Mesenchymal stem cell (in vitro differentiated cells and primary cell): ENCODE measurements around the gene PKDCC.
A peak's percentile ranks its signal among the peaks of the same experiment; 100 is the strongest.

Experiments
- DNase-seq: peaks from one replicate; pipeline ENCODE4 v3.0.0-alpha.2; 2013
- H2AFZ ChIP-seq: one replicate; pipeline ENCODE4 v1.6.1; 2013; ENCODE audit warnings: low read depth, mild to moderate bottlenecking, control low read depth, inconsistent platforms, low read length, moderate library complexity
- H2AK5ac ChIP-seq: 2 replicates; pipeline ENCODE4 v1.6.1; 2013; ENCODE audit warnings: low read length, moderate library complexity, mild to moderate bottlenecking, inconsistent platforms; ENCODE audit not compliant: severe bottlenecking
- H2BK120ac ChIP-seq: one replicate; pipeline ENCODE4 v1.6.1; 2013; ENCODE audit warnings: low read depth, mild to moderate bottlenecking, inconsistent platforms, low read length, moderate library complexity
- H2BK12ac ChIP-seq, 2 experiments: one replicate each; pipeline ENCODE4 v1.6.1; 2013; ENCODE audit warnings: inconsistent platforms in 2 of 2, low read length in 2 of 2, mild to moderate bottlenecking in 2 of 2, moderate library complexity in 2 of 2, control low read depth in 1 of 2
- H2BK15ac ChIP-seq: one replicate; pipeline ENCODE4 v1.6.1; 2013; ENCODE audit warnings: mild to moderate bottlenecking, low read depth, inconsistent platforms; ENCODE audit not compliant: poor library complexity, severe bottlenecking
- H2BK5ac ChIP-seq: 2 replicates; pipeline ENCODE4 v1.6.1; 2013; ENCODE audit warnings: low read depth, mild to moderate bottlenecking, low read length, control low read depth, inconsistent platforms; ENCODE audit not compliant: poor library complexity, severe bottlenecking
- H3K14ac ChIP-seq, 2 experiments: one replicate each; pipeline ENCODE4 v1.6.1; 2013; ENCODE audit warnings: inconsistent platforms in 2 of 2, low read length in 2 of 2, control low read depth in 1 of 2, mild to moderate bottlenecking in 1 of 2, moderate library complexity in 1 of 2
- H3K18ac ChIP-seq, 2 experiments: one replicate each; pipeline ENCODE4 v1.6.1; 2013; ENCODE audit warnings: inconsistent platforms in 2 of 2, low read length in 2 of 2, control low read depth in 1 of 2, low read depth in 1 of 2, mild to moderate bottlenecking in 1 of 2
- H3K23ac ChIP-seq, 2 experiments: one replicate each; pipeline ENCODE4 v1.6.1; 2013; ENCODE audit warnings: inconsistent platforms in 2 of 2, low read length in 2 of 2, mild to moderate bottlenecking in 2 of 2, moderate library complexity in 2 of 2, control low read depth in 1 of 2
- H3K27ac ChIP-seq: 2 replicates; pipeline ENCODE4 v1.5.1; 2013; ENCODE audit warnings: mild to moderate bottlenecking, moderate library complexity, low read length, control low read depth, inconsistent platforms; ENCODE audit not compliant: poor library complexity, severe bottlenecking
- H3K27me3 ChIP-seq, 2 experiments: 2 replicates each; pipeline versions ENCODE4 v1.6.1 to v1.7.0; 2013; ENCODE audit warnings: low read length in 2 of 2, mild to moderate bottlenecking in 2 of 2, moderate library complexity in 2 of 2, control low read depth in 1 of 2, inconsistent platforms in 1 of 2; ENCODE audit not compliant: control insufficient read depth in 1 of 2, insufficient read depth in 1 of 2
- H3K36me3 ChIP-seq, 2 experiments: 2 replicates each; pipeline versions ENCODE4 v1.6.1 to v1.7.0; 2013; ENCODE audit warnings: low read length in 2 of 2, control low read depth in 1 of 2, inconsistent platforms in 1 of 2, low read depth in 1 of 2, mild to moderate bottlenecking in 1 of 2; ENCODE audit not compliant: insufficient read depth in 2 of 2, control insufficient read depth in 1 of 2
- H3K4ac ChIP-seq, 2 experiments: one replicate each; pipeline ENCODE4 v1.6.1; 2013; ENCODE audit warnings: inconsistent platforms in 2 of 2, low read length in 2 of 2, mild to moderate bottlenecking in 2 of 2, moderate library complexity in 2 of 2, control low read depth in 1 of 2, low read depth in 1 of 2
- H3K4me1 ChIP-seq: 2 replicates; pipeline ENCODE4 v1.6.1; 2013; ENCODE audit warnings: low read depth, low read length, control low read depth; ENCODE audit not compliant: control insufficient read depth, insufficient read depth
- H3K4me2 ChIP-seq: 2 replicates; pipeline ENCODE4 v1.6.1; 2013; ENCODE audit warnings: low read length, mild to moderate bottlenecking, inconsistent platforms; ENCODE audit not compliant: poor library complexity, severe bottlenecking
- H3K4me3 ChIP-seq, 2 experiments: 2 replicates each; pipeline versions ENCODE4 v1.5.1 to v1.7.0; 2013; ENCODE audit warnings: low read length in 2 of 2, mild to moderate bottlenecking in 2 of 2, control low read depth in 1 of 2, low read depth in 1 of 2; ENCODE audit not compliant: insufficient read depth in 1 of 2
- H3K79me1 ChIP-seq: replicated peaks from 2 replicates; pipeline ENCODE4 v1.6.1; 2013; ENCODE audit warnings: mild to moderate bottlenecking, control low read depth, low read length, inconsistent platforms; ENCODE audit not compliant: poor library complexity, severe bottlenecking
- H3K9ac ChIP-seq: 2 replicates; pipeline ENCODE4 v1.7.0; 2013; ENCODE audit warnings: mild to moderate bottlenecking, low read length, moderate library complexity
- H3K9me3 ChIP-seq: 2 replicates; pipeline ENCODE4 v1.7.0; 2013; ENCODE audit warnings: mild to moderate bottlenecking, low read length; ENCODE audit not compliant: control insufficient read depth
- H4K8ac ChIP-seq: one replicate; pipeline ENCODE4 v1.6.1; 2013; ENCODE audit warnings: inconsistent platforms, mild to moderate bottlenecking, low read length, moderate library complexity
- H4K91ac ChIP-seq: one replicate; pipeline ENCODE4 v1.6.1; 2013; ENCODE audit warnings: mild to moderate bottlenecking, low read length, inconsistent platforms
- WGBS: methylation state at CpG from one replicate; pipeline ENCODE4 v1.1.7; 2013; ENCODE audit warnings: mixed read lengths; 5-methylcytosine and 5-hydroxymethylcytosine counted together

Gene PKDCC

GRCh38 chr2:42040643-42041278 lies 7.1 kb upstream of the PKDCC start:
- no peak overlapping the region for H3K4me3 ChIP-seq
- no peak overlapping the region for H2BK12ac ChIP-seq
- no peaks in the 10 kb centered on the region for H3K4me1 ChIP-seq
- no peak overlapping the region for H2BK5ac ChIP-seq
- no peak overlapping the region for H3K4me2 ChIP-seq
- H3K18ac ChIP-seq, result no peak overlapping the region
- no peak overlapping the region for H2AK5ac ChIP-seq
- H4K91ac ChIP-seq, result no peak overlapping the region
- no peak overlapping the region for H2BK120ac ChIP-seq
- WGBS, result 41% methylated on average over 7 of the region's 9 CpGs
- H4K8ac ChIP-seq, result no peak overlapping the region
- H3K9ac ChIP-seq, result no peak overlapping the region
- H2AFZ ChIP-seq, result no peak overlapping the region
- DNase-seq, result no peak
- H3K14ac ChIP-seq, result no peak overlapping the region
- H3K36me3 ChIP-seq, result no peaks in the 10 kb centered on the region
- no peaks in the 10 kb centered on the region for H3K79me1 ChIP-seq
- no peak overlapping the region for H3K4ac ChIP-seq
- H3K27me3 ChIP-seq, result peaks cover 3 to 28% of the 10 kb centered on the region in 2 experiments
- no peaks in the 10 kb centered on the region for H3K9me3 ChIP-seq
- H3K23ac ChIP-seq, result no peak overlapping the region
- H3K27ac ChIP-seq, result no peak overlapping the region
- H2BK15ac ChIP-seq, result no peak overlapping the region

GRCh38 chr2:42041377-42042127 lies 6.3 kb upstream of the PKDCC start:
- Histone ChIP-seq H2BK12ac (no peak overlapping the region), H2BK5ac (no peak overlapping the region), H2AFZ (no peak overlapping the region), H3K27ac (no peak overlapping the region), H2AK5ac (no peak overlapping the region), H3K4me1 (peaks cover 2% of the 10 kb centered on the region), H3K23ac (no peak overlapping the region), H3K4me3 (no peak overlapping the region), H3K18ac (no peak overlapping the region), H3K9ac (no peak overlapping the region), H3K36me3 (no peaks in the 10 kb centered on the region), H2BK15ac (peak overlapping the region; percentile 83), H3K4ac (no peak overlapping the region), H3K14ac (no peak overlapping the region), H3K9me3 (no peaks in the 10 kb centered on the region), H3K79me1 (no peaks in the 10 kb centered on the region), H3K4me2 (no peak overlapping the region), H3K27me3 (peaks cover 3 to 28% of the 10 kb centered on the region in 2 experiments), H4K8ac (no peak overlapping the region), H4K91ac (no peak overlapping the region), H2BK120ac (no peak overlapping the region)
- no peak for DNase-seq
- WGBS, result 80% methylated on average over 7 of the region's 7 CpGs

- Histone ChIP-seq H2BK15ac (peak overlapping the region; percentile 17), H3K18ac (no peak overlapping the region), H3K4ac (no peak overlapping the region), H3K23ac (no peak overlapping the region), H2BK5ac (no peak overlapping the region), H2BK12ac (no peak overlapping the region), H4K91ac (no peak overlapping the region), H3K36me3 (no peaks in the 10 kb centered on the region), H3K79me1 (no peaks in the 10 kb centered on the region), H3K14ac (no peak overlapping the region), H3K9me3 (no peaks in the 10 kb centered on the region), H2AK5ac (no peak overlapping the region), H3K4me1 (peaks cover 10% of the 10 kb centered on the region), H4K8ac (no peak overlapping the region), H3K4me3 (no peak overlapping the region), H2BK120ac (no peak overlapping the region), H3K27ac (no peak overlapping the region), H3K27me3 (peaks cover 3 to 28% of the 10 kb centered on the region in 2 experiments), H3K4me2 (no peak overlapping the region), H2AFZ (no peak overlapping the region), H3K9ac (no peak overlapping the region)
- 91% methylated on average over 9 of the region's 11 CpGs for whole genome bisulfite sequencing
- no peak for DNase-seq
These were observed 5.0 kb upstream of the PKDCC start for GRCh38 chr2:42042631-42043355.

- Histone ChIP-seq H3K18ac (no peak overlapping the region), H4K91ac (no peak overlapping the region)
- WGBS, result 93% methylated on average over 3 of the region's 3 CpGs
These were observed 3.9 kb upstream of the PKDCC start for GRCh38 chr2:42043789-42044394.

More at GRCh38 chr2:42043789-42044394, 3.9 kb upstream of the PKDCC start:
- H2AFZ ChIP-seq, result no peak overlapping the region
- no peak overlapping the region for H2BK5ac ChIP-seq
- no peaks in the 10 kb centered on the region for H3K9me3 ChIP-seq
- no peaks in the 10 kb centered on the region for H3K36me3 ChIP-seq
- H2AK5ac ChIP-seq, result no peak overlapping the region
- H3K4me3 ChIP-seq, result no peak overlapping the region
- no peak overlapping the region for H3K14ac ChIP-seq
- H3K27ac ChIP-seq, result no peak overlapping the region
- H3K9ac ChIP-seq, result no peak overlapping the region
- H3K23ac ChIP-seq, result no peak overlapping the region
- no peak overlapping the region for H3K4me2 ChIP-seq
- no peak overlapping the region for H2BK120ac ChIP-seq
- peaks cover 12% of the 10 kb centered on the region for H3K4me1 ChIP-seq
- peaks cover 3 to 28% of the 10 kb centered on the region in 2 experiments for H3K27me3 ChIP-seq
- H4K8ac ChIP-seq, result no peak overlapping the region
- H2BK15ac ChIP-seq, result no peak overlapping the region
- no peak overlapping the region for H2BK12ac ChIP-seq
- H3K4ac ChIP-seq, result no peak overlapping the region
- no peak for DNase-seq
- peaks cover 3% of the 10 kb centered on the region for H3K79me1 ChIP-seq
